ENCODE results near the gene NKX3-2. TPM values are rescaled to one million over a fixed set of nuclear protein-coding genes. Genes with fewer than 3 reads are reported as not detected.
"Not testable (repeated sequence)": the region's sequence is repeated elsewhere in the genome, so short reads cannot be mapped to it uniquely, and the experiment has no call there.

NKX3-2 gene
- total RNA-seq, result not detected

- FAIRE-seq (no peak), DNase-seq (ENCODE audit: low spot score in 2 of 2) (peak; percentile 22 to 44)
These were observed at the start of gene NKX3-2 for GRCh38 chr4:13543839-13544605. TSS of gene NKX3-2 (minus strand) at chr4:13544508. CDS start at chr4:13544414, 94 bp downstream.

GRCh38 chr4:13592220-13592619 is 47.9 kb upstream of the NKX3-2 start:
- DNase-seq (ENCODE audit: low spot score in 2 of 2) (no peak), FAIRE-seq (no peak)

GRCh38 chr4:13590766-13591165 is 46.5 kb upstream of the NKX3-2 start:
- DNase-seq (ENCODE audit: low spot score in 2 of 2), result no peak
- FAIRE-seq, result no peak

- no peak for FAIRE-seq
- DNase-seq (ENCODE audit: low spot score in 2 of 2), result no peak
These were observed 44.6 kb upstream of the NKX3-2 start for GRCh38 chr4:13588954-13589353.

GRCh38 chr4:13584481-13584880 is 40.2 kb upstream of the NKX3-2 start:
- DNase-seq (ENCODE audit: low spot score in 2 of 2) (no peak), FAIRE-seq (no peak)

GRCh38 chr4:13580036-13580435 is 35.7 kb upstream of the NKX3-2 start:
- no peak for DNase-seq (ENCODE audit: low spot score in 2 of 2)
- FAIRE-seq, result no peak

- DNase-seq (ENCODE audit: low spot score in 2 of 2) (no peak), FAIRE-seq (no peak)
These were observed 33.4 kb upstream of the NKX3-2 start for GRCh38 chr4:13577660-13578059.

GRCh38 chr4:13570916-13571315 is 26.6 kb upstream of the NKX3-2 start:
- FAIRE-seq, result no peak
- DNase-seq (ENCODE audit: low spot score in 2 of 2), result no peak

- FAIRE-seq, result no peak
- no peak for DNase-seq (ENCODE audit: low spot score in 2 of 2)
These were observed 22.8 kb upstream of the NKX3-2 start for GRCh38 chr4:13567125-13567524.

- DNase-seq (ENCODE audit: low spot score in 2 of 2) (no peak), FAIRE-seq (no peak)
These were observed 18.6 kb upstream of the NKX3-2 start for GRCh38 chr4:13562876-13563275.

GRCh38 chr4:13561673-13562072 is 17.4 kb upstream of the NKX3-2 start:
- no peak for DNase-seq (ENCODE audit: low spot score in 2 of 2)
- no peak for FAIRE-seq

- not testable (repeated sequence) for DNase-seq (ENCODE audit: low spot score in 2 of 2); FAIRE-seq
These were observed 15.8 kb upstream of the NKX3-2 start for GRCh38 chr4:13560111-13560510.

GRCh38 chr4:13559413-13559812 is 15.1 kb upstream of the NKX3-2 start:
- FAIRE-seq, result no peak
- DNase-seq (ENCODE audit: low spot score in 2 of 2), result no peak

- DNase-seq (ENCODE audit: low spot score in 2 of 2) (no peak), FAIRE-seq (no peak)
These were observed 14.6 kb upstream of the NKX3-2 start for GRCh38 chr4:13558881-13559280.

GRCh38 chr4:13555325-13555724 is 11.0 kb upstream of the NKX3-2 start:
- FAIRE-seq, result no peak
- DNase-seq (ENCODE audit: low spot score in 2 of 2), result no peak

GRCh38 chr4:13553081-13553480 is 8.8 kb upstream of the NKX3-2 start:
- no peak for DNase-seq (ENCODE audit: low spot score in 2 of 2)
- no peak for FAIRE-seq

- no peak for FAIRE-seq
- DNase-seq (ENCODE audit: low spot score in 2 of 2), result peak; percentile 69 to 75
These were observed 4.8 kb upstream of the NKX3-2 start for GRCh38 chr4:13548984-13549546.

GRCh38 chr4:13548059-13548983 is 4.0 kb upstream of the NKX3-2 start:
- DNase-seq (ENCODE audit: low spot score in 2 of 2) (peak; percentile 11 to 33), FAIRE-seq (no peak)

- DNase-seq (ENCODE audit: low spot score in 2 of 2) (peak; percentile 18 to 34), FAIRE-seq (no peak)
These were observed 3.3 kb upstream of the NKX3-2 start for GRCh38 chr4:13547485-13548041.

GRCh38 chr4:13546941-13547484 is 2.7 kb upstream of the NKX3-2 start:
- no peak for FAIRE-seq
- DNase-seq (ENCODE audit: low spot score in 2 of 2), result peak; percentile 12 to 34
